Activated CD4-positive, alpha-beta memory T cell treated with anti-CD3 and anti-CD28 coated beads, Interleukin-2, amount 10 ng/mL, durations not matched to agents 7 days and 5 days (primary cell): ENCODE data around the gene SBSN. TPM values are rescaled to one million over a fixed set of nuclear protein-coding genes. Genes with fewer than 3 reads are reported as not detected.

Experiments
- CTCF ChIA-PET: fragments of 350-600 bp; sonication (Branson Sonifier 250); formaldehyde crosslinking; loops from one replicate; lab custom pipeline; 2021; ENCODE audit warnings: antibody characterized with exemption, inconsistent platforms; lab: Charles Lee
- POLR2A ChIA-PET: fragments of 350-600 bp; sonication (Branson Sonifier 250); formaldehyde crosslinking; loops from one replicate; lab custom pipeline; 2021; ENCODE audit warnings: antibody characterized with exemption; lab: Charles Lee
- DNase-seq: peaks from one replicate; pipeline ENCODE4 v3.0.0-alpha.2; 2020
- H3K27ac Mint-ChIP-seq: one replicate; pipeline ENCODE4 v1.8.0; 2021; ENCODE audit warnings: mild to moderate bottlenecking, mixed read lengths
- H3K27me3 Mint-ChIP-seq: one replicate; pipeline ENCODE4 v1.8.0; 2021; ENCODE audit warnings: mixed read lengths
- H3K36me3 Mint-ChIP-seq: one replicate; pipeline ENCODE4 v1.8.0; 2021; ENCODE audit warnings: low read depth, mixed read lengths
- H3K4me1 Mint-ChIP-seq: one replicate; pipeline ENCODE4 v1.8.0; 2021; ENCODE audit warnings: mixed read lengths
- H3K4me3 Mint-ChIP-seq: one replicate; pipeline ENCODE4 v1.8.0; 2021; ENCODE audit warnings: mild to moderate bottlenecking, mixed read lengths
- H3K9me3 Mint-ChIP-seq: one replicate; pipeline ENCODE4 v1.8.0; 2021; ENCODE audit warnings: mixed read lengths
- total RNA-seq, 2 experiments: library from RNA; stranded (reverse); gene quantifications; one replicate each; pipeline ENCODE4 v1.2.3, GENCODE V29; 2021

The SBSN gene
- total RNA-seq, 2 experiments from 2014 or later = not detected

DNA sequence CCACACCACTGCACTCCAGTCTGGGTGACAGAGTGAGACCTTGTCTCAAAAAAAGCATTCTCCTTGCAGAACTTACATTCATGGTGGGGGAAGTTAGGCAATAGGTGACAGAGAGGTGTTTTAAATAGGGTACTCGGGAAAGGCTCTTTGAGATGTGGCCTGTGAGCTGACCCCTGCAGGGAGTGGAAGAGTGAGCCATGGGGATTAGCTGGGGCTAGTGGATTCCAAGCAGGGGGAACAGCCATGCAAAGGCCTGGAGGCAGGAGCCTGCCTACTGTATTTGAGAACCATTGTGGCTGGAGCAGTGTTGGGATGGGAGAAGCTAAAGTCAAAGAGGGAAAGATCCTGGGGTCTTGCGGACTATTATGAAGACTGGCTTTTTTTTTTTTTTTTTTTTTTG lies 10.8 kb downstream of the SBSN start:
- Mint-ChIP-seq H3K27ac (no peak overlapping the region), H3K4me3 (no peak overlapping the region), H3K9me3 (no peaks in the 10 kb centered on the region), H3K4me1 (peaks cover 3% of the 10 kb centered on the region), H3K27me3 (peaks cover 16% of the 10 kb centered on the region), H3K36me3 (no peaks in the 10 kb centered on the region)
- no peak for DNase-seq
- CTCF ChIA-PET = interaction anchor here (1.5 kb wide), 1 partner anchor 15 kb away, joined by 5 read pairs; no protein-coding TSS in a partner anchor
- POLR2A ChIA-PET = no interaction called here

DNA sequence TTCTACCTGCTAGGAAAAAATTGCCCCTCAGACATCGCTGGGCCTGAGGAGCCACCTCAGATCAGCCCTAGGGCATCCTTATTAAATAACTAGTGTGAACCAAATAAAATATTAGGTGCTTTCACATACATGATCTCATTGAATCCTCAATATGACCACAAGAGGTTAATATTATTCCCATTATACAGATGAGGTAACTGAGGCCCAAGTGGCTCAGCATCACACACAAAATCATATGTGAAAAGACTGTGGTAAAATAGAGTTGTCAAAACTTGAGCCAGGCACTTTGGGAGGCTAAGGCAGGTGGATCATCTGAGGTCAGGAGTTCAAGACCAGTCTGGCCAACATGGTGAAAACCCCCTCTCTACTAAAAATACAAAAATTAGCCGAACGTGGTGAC lies 11.8 kb downstream of the SBSN start:
- POLR2A ChIA-PET = no interaction called here

DNA sequence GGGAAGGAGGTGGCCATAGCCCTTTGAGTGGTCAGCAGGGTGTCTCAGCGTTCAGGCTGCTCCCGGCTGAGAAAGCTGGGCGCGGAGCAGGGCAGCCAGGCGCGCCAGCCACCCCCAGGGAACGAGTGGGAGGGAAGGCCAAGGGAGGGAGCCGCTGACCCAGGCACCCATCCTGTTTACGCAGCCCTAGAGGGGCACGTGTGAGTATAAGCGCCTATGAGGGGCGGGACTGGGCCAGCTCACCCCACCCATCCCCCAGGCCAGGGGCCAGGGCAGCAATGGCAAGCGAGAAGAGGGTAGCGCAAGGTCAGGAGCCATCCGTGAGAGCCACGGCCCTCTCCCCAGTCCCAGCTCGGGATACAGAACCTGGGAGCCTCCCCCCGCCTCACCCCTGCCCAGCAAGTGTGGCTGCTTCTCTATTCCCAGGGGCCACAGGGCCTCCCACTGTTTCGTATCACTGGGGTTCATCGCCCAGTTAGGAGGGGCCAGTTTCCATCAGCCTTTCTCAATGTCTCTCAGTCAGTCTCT lies 13.8 kb downstream of the SBSN start:
- peaks cover 13% of the 10 kb centered on the region for H3K4me1 Mint-ChIP-seq
- H3K36me3 Mint-ChIP-seq = no peaks in the 10 kb centered on the region
- POLR2A ChIA-PET = no interaction called here
- no peak for DNase-seq
- CTCF ChIA-PET = interaction anchor here (0.6 to 0.9 kb wide), 2 partner anchors 19 to 213 kb away, joined by 3 read pairs; no protein-coding TSS in a partner anchor
- no peak overlapping the region for H3K4me3 Mint-ChIP-seq
- peaks cover 34% of the 10 kb centered on the region for H3K27me3 Mint-ChIP-seq
- H3K9me3 Mint-ChIP-seq = no peaks in the 10 kb centered on the region
- no peak overlapping the region for H3K27ac Mint-ChIP-seq

More for the DNA sequence above, 11.8 kb downstream of the SBSN start:
- peaks cover 21% of the 10 kb centered on the region for H3K27me3 Mint-ChIP-seq
- no peak for DNase-seq
- no peak overlapping the region for H3K27ac Mint-ChIP-seq
- CTCF ChIA-PET = interaction anchor here (1.5 kb wide), 1 partner anchor 16 kb away, joined by 5 read pairs; no protein-coding TSS in a partner anchor
- no peaks in the 10 kb centered on the region for H3K36me3 Mint-ChIP-seq
- H3K4me3 Mint-ChIP-seq = no peak overlapping the region
- H3K4me1 Mint-ChIP-seq = peaks cover 3% of the 10 kb centered on the region
- H3K9me3 Mint-ChIP-seq = no peaks in the 10 kb centered on the region

DNA sequence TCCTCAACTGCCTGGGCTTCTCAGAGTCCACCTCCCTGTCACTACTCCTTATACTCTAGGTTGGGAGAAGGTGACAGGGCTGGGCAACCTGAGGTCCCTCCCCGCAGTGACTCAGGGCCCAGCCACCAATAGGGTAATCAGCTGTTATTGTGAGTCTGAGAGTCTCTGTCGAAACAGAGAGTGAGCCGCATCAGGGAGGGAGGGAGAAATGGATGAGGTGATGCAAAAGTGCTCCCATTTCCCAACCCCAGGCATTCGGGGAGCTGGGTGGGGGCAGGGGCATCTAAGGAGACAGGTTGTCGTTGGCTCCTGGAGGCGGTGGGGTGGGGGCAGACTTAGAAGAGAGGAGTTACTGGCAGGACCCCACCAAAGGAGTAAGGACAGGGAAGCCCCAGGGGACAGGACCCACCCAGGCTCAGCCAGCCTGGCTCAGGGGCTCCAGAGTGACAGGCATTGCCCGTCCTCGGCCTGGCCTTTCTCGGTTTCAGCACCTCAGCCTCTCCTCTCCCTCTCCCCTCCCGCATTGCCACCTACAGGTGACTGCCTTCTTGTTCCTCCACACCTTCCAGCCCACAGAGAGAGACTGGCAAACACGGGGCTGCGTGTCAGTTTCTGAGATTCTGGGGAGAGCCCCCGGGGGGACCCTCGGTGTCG lies 14.4 kb downstream of the SBSN start, which contains the start of gene DMKN:
TSS of gene DMKN (minus strand) at position 22 of the 654 bp plus-strand sequence. CDS start 174 bp downstream, outside the sequence.
- CTCF ChIA-PET = interaction anchor here (0.6 kb wide), 1 partner anchor 212 kb away, joined by 3 read pairs; no protein-coding TSS in a partner anchor
- peaks cover 37% of the 10 kb centered on the region for H3K27me3 Mint-ChIP-seq
- H3K9me3 Mint-ChIP-seq = no peaks in the 10 kb centered on the region
- no peak within 1 kb of the TSS for H3K4me3 Mint-ChIP-seq
- DNase-seq = no peak
- peaks cover 14% of the 10 kb centered on the region for H3K4me1 Mint-ChIP-seq
- POLR2A ChIA-PET = no interaction called here
- no peak within 1 kb of the TSS for H3K27ac Mint-ChIP-seq
- no peaks in the 10 kb centered on the region for H3K36me3 Mint-ChIP-seq

DNA sequence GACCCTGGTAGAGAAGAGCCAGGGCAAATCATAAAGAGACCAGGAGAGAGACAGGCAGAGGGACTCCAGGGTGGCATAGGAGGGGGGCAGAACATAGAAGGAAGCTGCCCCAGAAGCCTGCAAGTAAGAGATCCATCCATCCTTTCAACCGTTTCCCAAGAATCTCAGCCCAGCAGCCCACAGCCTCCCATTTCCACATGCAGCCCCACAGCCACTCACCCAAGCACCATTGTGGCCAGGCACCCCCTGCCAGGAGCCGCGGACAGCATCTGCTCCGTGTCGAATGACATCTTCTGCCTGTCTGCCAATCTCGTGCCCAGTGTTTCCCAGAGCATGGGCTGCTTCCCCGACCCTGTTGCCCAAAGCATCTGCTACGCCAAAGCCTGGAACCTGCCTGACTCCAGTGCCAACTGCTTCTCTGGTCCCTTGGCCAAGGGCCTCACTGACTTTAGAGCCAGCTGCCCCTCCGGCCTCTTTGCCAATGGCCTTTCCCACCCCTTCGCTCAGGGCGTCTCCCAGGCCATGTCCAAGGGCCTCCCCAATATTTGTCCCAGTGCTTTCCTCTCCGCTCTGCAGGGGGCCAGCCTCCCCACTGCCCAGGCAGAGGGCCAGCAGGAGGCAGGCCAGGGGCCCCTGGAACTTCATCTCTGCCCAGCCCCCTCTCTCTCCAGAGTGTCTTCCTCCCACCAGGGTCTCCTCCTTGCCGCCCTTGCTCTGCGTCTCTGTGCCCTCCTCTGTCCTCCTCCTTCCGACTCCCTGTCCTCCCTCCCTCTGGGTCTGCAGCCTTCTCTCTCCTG lies 15.1 kb downstream of the SBSN start:
- CTCF ChIA-PET = no interaction called here
- no peaks in the 10 kb centered on the region for H3K9me3 Mint-ChIP-seq
- H3K27ac Mint-ChIP-seq = no peak overlapping the region
- peaks cover 17% of the 10 kb centered on the region for H3K4me1 Mint-ChIP-seq
- no peak for DNase-seq
- H3K4me3 Mint-ChIP-seq = no peak overlapping the region
- H3K27me3 Mint-ChIP-seq = peaks cover 44% of the 10 kb centered on the region
- no peaks in the 10 kb centered on the region for H3K36me3 Mint-ChIP-seq
- POLR2A ChIA-PET = no interaction called here

DNA sequence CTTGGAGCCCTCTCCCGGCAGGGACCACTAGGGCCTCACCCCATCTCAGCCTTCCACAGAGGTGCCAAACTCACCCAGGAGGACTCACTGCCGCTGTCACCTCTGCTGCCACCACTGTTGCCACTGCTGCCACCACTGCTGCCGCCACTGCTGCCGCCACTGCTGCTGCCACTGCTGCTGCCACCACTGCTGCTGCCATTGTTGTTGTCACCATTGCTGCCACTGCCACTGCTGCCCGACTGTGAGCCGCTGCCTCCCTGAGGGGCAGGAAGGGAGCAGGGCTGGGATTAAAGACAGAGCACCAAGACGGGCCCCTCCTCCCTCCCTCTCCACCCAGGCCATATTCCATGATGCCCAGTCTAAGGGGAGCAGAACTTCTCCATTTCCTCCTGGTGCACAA lies 16.8 kb downstream of the SBSN start:
- no peaks in the 10 kb centered on the region for H3K36me3 Mint-ChIP-seq
- POLR2A ChIA-PET = no interaction called here
- peaks cover 17% of the 10 kb centered on the region for H3K4me1 Mint-ChIP-seq
- no peaks in the 10 kb centered on the region for H3K9me3 Mint-ChIP-seq
- no peak overlapping the region for H3K27ac Mint-ChIP-seq
- CTCF ChIA-PET = interaction anchor here (1.1 to 1.9 kb wide), 7 partner anchors 9 to 186 kb away, joined by 3 to 7 read pairs (median 4); no protein-coding TSS in a partner anchor
- no peak overlapping the region for H3K4me3 Mint-ChIP-seq
- H3K27me3 Mint-ChIP-seq = peaks cover 56% of the 10 kb centered on the region
- DNase-seq = no peak

DNA sequence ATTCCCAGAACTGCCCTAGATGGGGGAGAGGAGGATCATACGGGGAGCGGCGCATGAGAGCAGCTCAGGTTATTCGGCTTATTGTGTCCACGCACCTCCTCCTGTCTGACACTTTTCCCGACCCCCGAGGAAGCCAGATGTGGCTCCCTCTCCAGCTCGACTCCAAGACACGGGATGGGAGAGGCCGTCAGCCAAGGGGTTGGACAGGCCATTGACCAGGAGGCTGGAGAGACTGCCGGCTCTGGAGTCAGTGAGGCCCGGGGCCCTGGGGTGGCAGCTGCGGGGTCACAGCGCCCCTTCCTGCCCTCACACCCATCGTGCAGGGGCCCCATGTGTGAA lies 17.5 kb downstream of the SBSN start:
- Mint-ChIP-seq H3K4me3 (no peak overlapping the region), H3K36me3 (no peaks in the 10 kb centered on the region), H3K4me1 (peaks cover 17% of the 10 kb centered on the region), H3K9me3 (no peaks in the 10 kb centered on the region), H3K27ac (no peak overlapping the region), H3K27me3 (peaks cover 63% of the 10 kb centered on the region)
- DNase-seq = no peak
- ChIA-PET CTCF (interaction anchor here (0.6 to 2.4 kb wide), 19 partner anchors 9 to 515 kb away, joined by 3 to 12 read pairs (median 4); partner anchors contain the start of genes COX6B1 and HAUS5), POLR2A (interaction anchor here (1.1 kb wide), 1 partner anchor 15 kb away, joined by 3 read pairs; no protein-coding TSS in a partner anchor)

DNA sequence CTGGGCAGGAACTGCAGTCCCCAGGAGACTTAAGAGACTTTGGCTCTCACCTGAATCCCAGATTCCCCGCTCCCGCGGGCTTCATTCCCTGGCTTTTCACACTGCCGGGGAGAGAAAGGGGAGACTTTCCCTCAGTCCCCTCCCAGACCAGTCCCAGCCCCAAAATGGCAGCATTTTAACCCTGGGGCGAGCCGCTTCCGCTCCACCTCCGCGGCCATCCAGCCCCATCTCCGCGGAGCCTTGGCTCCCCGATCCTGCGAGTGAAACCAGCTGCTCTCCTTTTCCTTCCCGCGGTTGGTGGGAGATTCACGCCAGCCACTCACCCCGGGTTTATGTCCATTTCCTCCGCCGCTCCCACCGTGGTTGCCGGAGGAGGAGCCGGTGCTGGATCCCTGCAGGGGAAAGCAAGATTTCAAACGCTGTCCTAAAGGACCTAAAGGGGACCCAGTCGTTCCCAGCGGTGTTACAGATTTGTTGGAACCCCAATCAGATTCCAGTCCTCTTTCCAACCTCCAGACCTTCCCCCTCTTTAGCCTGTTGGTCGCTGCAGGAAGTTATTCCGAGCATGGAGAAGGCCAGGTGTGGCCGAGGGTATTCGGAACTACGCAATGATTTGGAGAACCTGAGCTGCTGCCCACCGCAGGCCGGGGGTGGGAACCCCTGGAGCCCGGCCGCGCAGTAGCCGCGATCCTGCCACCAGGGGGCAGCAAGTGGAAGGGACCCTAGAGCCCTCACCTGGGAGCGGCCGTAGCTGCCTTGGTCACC lies 18.1 kb downstream of the SBSN start:
- peak; percentile 70 for DNase-seq
- Mint-ChIP-seq H3K4me1 (peaks cover 17% of the 10 kb centered on the region), H3K36me3 (no peaks in the 10 kb centered on the region), H3K4me3 (no peak overlapping the region), H3K27me3 (peaks cover 67% of the 10 kb centered on the region), H3K27ac (no peak overlapping the region), H3K9me3 (no peaks in the 10 kb centered on the region)
- ChIA-PET CTCF (interaction anchor here (0.6 to 2.4 kb wide), 23 partner anchors 9 to 515 kb away, joined by 3 to 12 read pairs (median 4); partner anchors contain the start of genes COX6B1 and HAUS5), POLR2A (interaction anchor here (1.1 kb wide), 1 partner anchor 15 kb away, joined by 3 read pairs; no protein-coding TSS in a partner anchor)

DNA sequence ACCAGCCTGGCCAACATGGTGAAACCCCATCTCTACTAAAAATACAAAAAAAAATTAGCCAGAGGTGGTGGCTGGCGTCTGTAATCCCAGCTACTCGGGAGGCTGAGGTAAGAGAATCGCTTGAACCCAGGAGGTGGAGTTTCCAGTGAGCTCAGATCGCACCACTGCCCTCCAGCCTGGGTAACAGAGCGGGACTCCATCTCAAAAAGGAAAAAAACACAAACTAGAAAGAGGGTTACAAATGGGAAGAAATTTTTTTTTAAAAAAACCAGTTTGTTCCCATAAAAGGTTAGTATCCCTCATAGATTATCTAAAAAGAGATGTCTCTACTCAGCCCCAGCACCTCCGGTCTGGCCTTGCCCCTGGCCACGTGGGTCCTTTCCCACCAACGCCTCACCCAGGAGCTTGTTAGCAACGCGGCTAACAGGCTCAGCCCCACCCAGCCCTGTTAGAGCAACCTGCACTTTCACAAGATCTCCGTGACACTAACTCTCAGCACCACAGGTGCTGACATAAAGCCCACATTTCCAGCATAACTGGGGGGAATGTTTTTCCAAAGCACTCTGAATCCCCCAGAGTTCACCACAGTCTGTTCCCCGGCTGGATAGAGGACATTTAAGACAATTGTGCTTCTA lies 19.0 kb downstream of the SBSN start:
- H3K9me3 Mint-ChIP-seq = no peaks in the 10 kb centered on the region
- H3K36me3 Mint-ChIP-seq = no peaks in the 10 kb centered on the region
- no peak overlapping the region for H3K4me3 Mint-ChIP-seq
- H3K4me1 Mint-ChIP-seq = peaks cover 17% of the 10 kb centered on the region
- H3K27me3 Mint-ChIP-seq = peaks cover 65% of the 10 kb centered on the region
- ChIA-PET CTCF (interaction anchor here (0.9 to 2.4 kb wide), 8 partner anchors 14 to 156 kb away, joined by 3 to 12 read pairs (median 4); no protein-coding TSS in a partner anchor), POLR2A (interaction anchor here (0.6 kb wide), 1 partner anchor 52 kb away, joined by 3 read pairs; no protein-coding TSS in a partner anchor)
- H3K27ac Mint-ChIP-seq = no peak overlapping the region
- DNase-seq = peak; percentile 40

DNA sequence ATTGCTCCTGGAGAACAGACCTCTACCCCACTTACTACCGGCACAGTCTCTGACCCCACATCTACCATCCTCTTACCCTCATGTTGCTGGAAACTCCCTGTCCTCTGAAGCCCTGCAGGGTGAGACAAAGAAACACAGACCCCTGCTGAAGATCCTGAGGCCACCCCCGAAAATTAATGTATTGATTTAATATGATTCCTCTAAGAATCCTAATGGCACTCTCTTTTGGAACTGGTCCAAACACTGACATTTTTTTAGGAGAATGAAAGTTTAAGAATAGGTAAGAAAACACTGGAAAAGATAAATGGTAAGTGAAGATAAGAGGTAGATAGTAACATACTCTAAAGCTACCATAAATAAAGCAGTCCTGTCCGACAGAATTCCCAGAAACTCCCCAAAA lies 20.0 kb downstream of the SBSN start:
- Mint-ChIP-seq H3K9me3 (no peaks in the 10 kb centered on the region), H3K36me3 (no peaks in the 10 kb centered on the region), H3K27me3 (peaks cover 64% of the 10 kb centered on the region), H3K27ac (no peak overlapping the region), H3K4me3 (no peak overlapping the region), H3K4me1 (peaks cover 17% of the 10 kb centered on the region)
- DNase-seq = no peak
- POLR2A ChIA-PET = no interaction called here
- CTCF ChIA-PET = interaction anchor here (1.4 to 1.5 kb wide), 2 partner anchors 45 to 50 kb away, joined by 3 read pairs; no protein-coding TSS in a partner anchor

DNA sequence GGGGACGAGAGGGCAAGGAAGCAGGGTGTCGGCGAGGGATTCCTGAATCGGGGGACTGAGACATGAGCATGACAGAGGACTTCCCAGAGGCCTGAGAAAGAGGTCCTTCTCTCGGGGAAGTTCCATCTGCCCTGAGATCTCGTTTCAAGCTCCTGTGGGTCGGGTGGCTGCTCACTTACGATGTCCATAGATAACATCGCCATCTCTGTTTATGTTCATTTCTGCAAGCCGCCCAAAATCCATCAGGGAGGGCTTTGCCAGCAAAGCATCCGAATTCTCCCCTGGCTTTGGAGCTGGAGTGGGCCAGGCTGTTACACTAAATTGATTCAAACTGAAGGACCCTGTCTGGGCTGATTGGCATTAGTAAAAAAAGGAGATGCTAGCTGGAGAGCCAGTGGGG lies 20.6 kb downstream of the SBSN start:
- H3K4me3 Mint-ChIP-seq = no peak overlapping the region
- no peak for DNase-seq
- no peak overlapping the region for H3K27ac Mint-ChIP-seq
- H3K9me3 Mint-ChIP-seq = no peaks in the 10 kb centered on the region
- H3K27me3 Mint-ChIP-seq = peaks cover 58% of the 10 kb centered on the region
- H3K4me1 Mint-ChIP-seq = peaks cover 17% of the 10 kb centered on the region
- ChIA-PET CTCF (no interaction called here), POLR2A (interaction anchor here (0.7 kb wide), 1 partner anchor 14 kb away, joined by 3 read pairs; no protein-coding TSS in a partner anchor)
- H3K36me3 Mint-ChIP-seq = no peaks in the 10 kb centered on the region
